NCI-H2081 (cell line): ENCODE results near the gene JAKMIP3.
"Not testable (repeated sequence)": the region's sequence is repeated elsewhere in the genome, so short reads cannot be mapped to it uniquely, and the experiment has no call there.

Experiments
- DNase-seq, 2 experiments: peaks; one replicate each; lab custom pipeline; 2025; lab: John Stamatoyannopoulos, UW

The JAKMIP3 gene

GRCh38 chr10:132066186-132066585 is 440 bp downstream of the JAKMIP3 start:
- DNase-seq = no peak

GRCh38 chr10:132066812-132067211 is 1.1 kb downstream of the JAKMIP3 start:
- DNase-seq = no peak

GRCh38 chr10:132068431-132069121 is 2.8 kb downstream of the JAKMIP3 start:
- no peak for DNase-seq

DNA sequence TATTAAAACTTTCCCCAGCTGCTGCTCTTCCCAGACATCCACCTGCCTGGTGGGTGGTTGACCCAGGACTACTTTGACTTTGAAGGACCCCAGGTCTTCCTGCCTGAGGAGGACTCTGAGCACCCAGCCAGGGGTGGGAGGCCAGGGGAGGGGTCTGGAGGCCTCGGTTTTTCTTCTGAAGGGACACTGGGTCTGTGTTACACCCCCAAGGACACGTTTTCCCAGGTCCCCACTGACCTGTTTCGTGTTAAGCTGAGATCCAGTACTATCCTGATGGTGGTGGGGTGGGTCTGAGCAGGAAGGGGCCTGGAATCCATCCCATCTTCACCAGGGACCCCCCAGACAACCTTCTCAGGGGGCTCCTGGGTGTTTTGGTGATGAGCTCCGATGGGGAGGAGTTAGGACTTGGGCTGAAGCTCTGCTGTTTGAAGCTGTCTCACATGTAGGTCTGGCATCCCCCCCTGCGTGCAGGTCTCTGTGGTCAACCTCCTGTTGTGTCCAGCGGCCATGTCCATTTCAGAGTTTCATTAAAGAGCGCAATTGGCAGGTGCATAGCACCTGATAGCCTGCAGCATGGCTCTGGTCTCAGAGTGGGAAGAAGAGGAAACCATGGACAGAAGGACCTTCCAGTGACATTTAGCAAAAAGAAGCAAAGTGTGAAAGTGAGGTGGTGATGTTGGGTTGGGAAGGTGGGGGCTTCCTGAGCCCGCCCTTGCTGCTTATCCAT is 3.5 kb downstream of the JAKMIP3 start:
- no peak for DNase-seq

- DNase-seq = no peak
Observed at GRCh38 chr10:132069849-132070182, 4.1 kb downstream of the JAKMIP3 start.

DNA sequence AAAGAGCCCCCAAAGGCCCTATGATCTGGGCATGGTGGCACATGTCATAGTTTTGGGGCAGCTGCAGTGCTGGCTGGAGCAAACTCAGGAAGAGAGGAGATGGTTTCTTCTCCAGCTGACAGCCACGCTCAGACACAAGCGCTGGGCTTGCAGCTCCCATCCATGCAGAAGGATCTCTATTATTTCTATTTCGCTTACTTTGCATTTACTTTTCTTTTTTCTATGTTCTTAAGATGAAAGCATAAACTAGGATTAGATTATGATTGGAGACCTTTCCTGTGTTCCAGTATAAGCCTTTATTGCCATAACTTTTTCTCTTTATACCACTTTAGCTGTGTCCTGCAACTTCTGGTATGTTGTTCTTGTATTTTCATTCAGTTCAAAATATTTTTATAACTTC is 5.0 kb downstream of the JAKMIP3 start:
- no peak for DNase-seq

DNA sequence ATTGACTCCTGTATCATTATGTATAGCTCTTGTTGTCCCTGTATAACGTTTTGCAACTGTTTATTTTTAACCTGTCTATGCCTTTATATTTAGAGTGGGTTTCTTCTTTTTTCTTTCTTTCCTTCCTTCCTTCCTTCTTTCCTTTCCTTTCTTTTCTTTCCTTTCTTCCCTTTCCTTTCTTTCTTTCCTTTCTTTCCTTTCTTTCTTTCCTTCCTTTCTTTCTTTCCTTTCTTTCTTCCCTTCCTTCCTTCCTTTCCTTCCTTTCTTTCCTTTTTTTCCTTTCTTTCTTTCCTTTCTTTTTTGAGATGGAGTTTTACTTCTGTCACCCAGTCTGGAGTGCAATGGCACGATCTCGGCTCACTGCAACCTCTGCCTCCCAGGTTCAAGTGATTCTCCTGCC is 5.9 kb downstream of the JAKMIP3 start:
- no peak for DNase-seq

DNA sequence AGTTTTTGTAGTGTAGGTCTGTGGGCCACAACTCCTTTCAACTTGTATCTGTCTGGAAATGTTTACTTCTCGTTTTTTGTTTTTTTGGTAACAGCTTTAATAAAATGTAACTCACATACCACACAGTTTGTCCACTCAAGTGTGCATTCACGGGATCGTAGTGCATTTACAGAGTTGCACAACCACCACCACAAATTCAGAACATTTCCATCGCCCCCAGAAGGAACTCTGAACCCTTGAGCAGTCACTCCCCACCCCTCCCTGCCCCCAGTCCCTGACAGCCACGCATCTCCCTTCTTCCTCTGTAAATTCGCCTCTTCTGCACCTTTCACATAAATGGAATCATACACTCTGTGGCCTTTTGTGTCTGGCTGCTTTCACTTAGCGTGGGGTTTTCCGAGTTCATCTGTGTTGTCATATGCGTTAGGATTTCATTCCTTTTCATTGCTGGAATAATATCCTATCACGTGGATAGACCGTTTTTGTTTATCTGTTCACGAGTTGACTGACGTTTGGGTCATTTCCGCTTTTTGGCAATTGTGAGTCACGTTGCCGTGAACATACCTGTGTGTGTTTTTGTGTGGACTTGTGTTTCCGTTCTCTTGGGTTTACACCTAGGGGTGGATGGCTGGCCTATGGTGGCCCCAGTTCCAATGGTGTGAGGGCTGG is 10.3 kb downstream of the JAKMIP3 start:
- no peak for DNase-seq

- DNase-seq = no peak
Observed at GRCh38 chr10:132076578-132077081, 10.9 kb downstream of the JAKMIP3 start.

- DNase-seq = no peak
Observed at GRCh38 chr10:132077091-132077490, 11.3 kb downstream of the JAKMIP3 start.

DNA sequence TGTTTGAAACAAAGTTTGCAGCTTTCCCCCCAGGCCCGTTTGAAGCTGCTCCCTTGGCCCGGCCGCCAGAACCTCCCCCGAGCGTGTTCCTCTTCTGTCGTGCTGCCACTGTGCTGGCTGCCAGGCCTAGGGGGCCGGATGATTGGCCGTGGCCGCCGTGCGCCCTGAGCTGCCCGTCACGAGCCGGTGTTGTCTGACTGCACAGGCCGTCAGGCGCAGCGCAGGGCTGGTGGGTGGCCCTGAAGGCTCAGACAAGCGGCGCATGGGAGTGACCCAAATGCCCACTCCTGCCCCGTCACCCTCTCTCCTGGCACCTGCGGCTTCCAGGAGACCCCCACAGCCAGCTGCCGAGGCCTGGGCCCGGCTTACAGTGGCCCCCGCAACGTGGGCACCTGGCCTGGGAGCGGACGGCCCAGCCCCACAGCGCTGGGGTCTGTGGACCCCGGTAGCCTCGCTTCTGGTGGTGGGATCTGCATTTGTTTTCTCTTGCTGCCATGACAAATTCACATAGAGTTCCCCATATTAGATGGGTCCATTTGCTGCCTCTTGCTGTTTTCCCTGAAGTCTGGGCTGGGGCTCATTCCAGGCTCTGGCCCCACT is 13.1 kb downstream of the JAKMIP3 start:
- no peak for DNase-seq

DNA sequence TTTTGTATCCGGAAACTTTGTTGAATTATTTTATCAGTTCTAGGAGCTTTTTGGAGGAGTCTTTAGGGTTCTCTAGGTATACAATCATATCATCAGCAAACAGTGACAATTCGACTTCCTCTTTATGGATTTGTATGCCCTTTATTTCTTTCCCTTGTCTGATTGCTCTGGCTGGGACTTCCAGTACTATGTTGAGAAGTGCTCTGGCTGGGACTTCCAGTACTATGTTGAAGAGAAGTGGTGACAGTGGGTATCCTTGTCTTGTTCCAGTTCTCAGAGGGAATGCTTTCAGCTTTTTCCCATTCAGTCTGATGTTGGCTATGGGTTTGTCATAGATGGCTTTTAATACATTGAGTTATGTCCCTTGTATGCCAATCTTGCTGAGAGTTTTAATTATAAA is 18.6 kb downstream of the JAKMIP3 start:
- DNase-seq = not testable (repeated sequence)

DNA sequence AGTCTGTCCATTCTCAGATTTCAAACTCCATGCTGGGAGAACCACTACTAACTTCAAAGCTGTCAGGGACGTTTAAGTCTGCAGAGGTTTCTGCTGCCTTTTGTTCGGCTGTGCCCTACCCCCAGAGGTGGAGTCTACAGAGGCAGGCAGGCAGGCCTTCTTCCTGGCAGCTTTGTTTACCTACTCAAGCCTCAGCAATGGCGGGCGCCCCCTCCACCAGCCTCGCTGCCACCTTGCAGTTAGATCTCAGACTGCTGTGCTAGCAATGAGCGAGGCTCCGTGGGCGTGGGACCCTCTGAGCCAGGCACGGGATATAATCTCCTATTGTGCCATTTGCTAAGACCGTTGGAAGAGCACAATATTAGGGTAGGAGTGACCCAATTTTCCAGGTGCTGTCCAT is 27.5 kb downstream of the JAKMIP3 start:
- not testable (repeated sequence) for DNase-seq

DNA sequence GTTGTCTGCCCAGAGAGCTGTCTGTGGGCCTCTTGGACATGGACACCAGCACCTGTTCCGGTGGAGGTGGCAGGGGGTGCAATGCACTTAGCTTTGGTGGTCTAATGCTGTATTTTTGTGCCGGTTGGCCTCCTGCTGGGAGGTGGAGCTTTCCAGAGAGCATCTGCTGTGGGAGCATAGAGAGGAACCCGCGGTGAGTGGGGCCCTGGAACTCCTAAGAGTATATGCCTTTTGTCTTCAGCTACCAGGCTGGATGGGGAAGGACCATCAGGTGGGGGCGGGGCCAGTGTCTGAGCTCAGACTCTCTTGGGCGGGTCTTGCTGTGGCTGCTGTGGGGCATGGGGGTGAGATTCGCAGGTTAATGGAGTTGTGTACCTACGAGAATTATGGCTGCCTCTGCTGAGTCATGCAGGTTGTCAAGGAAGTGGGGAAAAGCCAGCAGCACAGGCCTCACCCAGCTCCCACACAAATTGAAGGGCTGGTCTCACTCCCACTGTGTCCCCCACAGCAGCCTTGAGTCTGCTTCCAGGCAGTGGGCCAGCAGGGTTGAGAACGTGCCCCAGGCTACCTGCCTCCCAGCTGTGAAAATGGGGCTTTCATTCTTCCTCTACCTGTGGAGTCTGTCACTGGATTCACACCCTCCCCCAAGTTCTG is 29.0 kb downstream of the JAKMIP3 start:
- DNase-seq = peak; percentile 51 to 68

DNA sequence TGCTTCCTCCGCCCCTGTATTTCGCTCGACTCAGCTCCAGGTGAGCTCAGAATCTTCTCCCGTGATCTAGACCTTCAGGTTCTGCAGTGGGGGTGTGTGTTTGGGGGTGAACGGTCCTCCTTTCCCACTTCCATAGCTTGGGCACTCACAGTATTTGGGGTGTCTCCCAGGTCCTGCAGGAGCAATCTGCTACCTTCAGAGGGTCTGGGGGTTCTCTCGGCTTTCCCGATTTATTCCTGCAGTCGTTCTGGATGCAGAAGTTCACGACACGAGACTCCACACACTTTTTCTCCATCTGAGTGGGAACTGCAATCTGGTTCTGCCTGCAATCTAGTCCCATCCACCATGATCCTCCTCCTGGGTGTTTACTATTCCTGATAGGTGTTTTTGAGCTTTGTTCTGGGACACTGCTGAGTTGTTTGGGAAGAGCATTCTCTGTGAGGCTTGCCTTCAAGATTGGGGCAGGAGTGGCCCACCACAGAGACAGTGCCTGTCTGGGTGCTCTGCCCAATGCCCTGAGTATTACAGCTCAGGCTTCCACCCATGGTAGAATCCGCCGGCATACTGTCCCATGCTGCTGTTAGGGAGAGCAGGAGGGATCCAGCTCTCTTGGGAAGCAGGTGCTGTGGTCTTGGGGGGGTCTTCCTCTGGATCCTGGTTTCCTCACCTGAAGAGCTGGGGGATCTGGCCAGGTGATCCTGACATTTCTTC is 29.8 kb downstream of the JAKMIP3 start:
- DNase-seq = no peak

GRCh38 chr10:132096223-132096622 is 30.5 kb downstream of the JAKMIP3 start:
- no peak for DNase-seq

GRCh38 chr10:132096863-132097478 is 31.2 kb downstream of the JAKMIP3 start:
- DNase-seq = no peak

DNA sequence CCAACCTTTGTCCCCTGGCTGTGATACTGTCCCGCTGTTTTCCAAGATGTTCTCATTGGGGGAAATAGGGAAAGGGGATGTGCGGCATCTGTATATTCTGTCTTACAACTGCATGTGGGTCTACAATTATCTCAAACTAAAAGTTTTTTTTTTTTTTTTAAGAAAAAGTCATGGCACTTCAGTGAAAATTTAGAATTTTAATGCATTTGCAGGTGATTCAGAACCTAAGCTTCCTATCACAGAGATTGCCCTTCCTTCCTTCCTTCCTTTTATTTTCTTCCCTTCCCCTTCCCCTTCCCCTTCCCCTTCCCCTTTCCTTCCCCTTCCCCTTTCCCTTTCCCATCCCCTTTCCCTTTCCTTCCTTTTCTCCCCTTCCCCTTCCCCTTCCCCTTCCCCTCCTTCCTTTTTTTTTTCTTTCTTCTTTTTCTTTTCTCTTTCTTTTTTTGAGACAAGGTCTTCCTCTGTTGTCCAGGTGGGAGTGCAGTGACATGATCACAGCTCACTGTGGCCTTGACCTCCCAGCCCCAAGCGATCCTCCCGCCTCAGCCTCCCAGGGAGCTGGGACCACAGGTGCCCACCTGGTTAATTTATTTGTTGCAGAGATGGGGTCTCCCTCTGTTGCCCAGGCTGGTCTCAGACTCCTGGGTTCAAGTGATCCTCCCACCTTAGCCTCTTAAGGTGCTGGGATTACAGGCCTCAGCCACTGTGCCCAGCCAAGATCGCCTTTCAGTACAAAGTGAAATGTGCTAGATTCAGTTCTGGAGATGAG is 32.0 kb downstream of the JAKMIP3 start:
- DNase-seq = no peak

- DNase-seq = no peak
Observed at GRCh38 chr10:132098539-132099388, 33.0 kb downstream of the JAKMIP3 start.
